HepG2 (cell line): ENCODE measurements around the gene NFATC4. TPM values are rescaled to one million over a fixed set of nuclear protein-coding genes. Genes with fewer than 3 reads are reported as not detected.

Experiments
- ATAC-seq: fragments of 200-7000 bp; cut with Tn5 transposase; 3 replicates; pipeline ENCODE4 v1.9.1; 2020; ENCODE audit warnings: mild to moderate bottlenecking, moderate library complexity
- BruUV-seq: library from RNA; stranded (reverse); fragments of 400-500 nt; replicated peaks from 2 replicates; lab custom pipeline; 2021; lab: Mats Ljungman, UMichigan
- CTCF ChIA-PET: fragments of 300-600 bp; formaldehyde crosslinking; extraction: SDS; loops from one replicate; lab custom pipeline; 2021; ENCODE audit warnings: low total read pairs, inconsistent platforms, low intra/inter-chr PET ratio; lab: Yijun Ruan, JAX
- POLR2A ChIA-PET: fragments of 350-600 bp; sonication (Branson Sonifier 250); formaldehyde crosslinking; loops from one replicate; lab custom pipeline; 2020; ENCODE audit warnings: antibody characterized with exemption, inconsistent platforms; lab: Yijun Ruan, JAX
- DNase-seq: peaks from one replicate; pipeline ENCODE4 v3.0.0-alpha.2; 2015; ENCODE audit warnings: low spot score
- FAIRE-seq: peaks from 3 replicates; lab custom pipeline; 2011; peaks lifted over from hg19 to GRCh38; lab: Jason Lieb, UNC
- H2AFZ ChIP-seq: one replicate; pipeline ENCODE4 v1.6.1; 2011; ENCODE audit warnings: low read length, inconsistent platforms
- H3K27ac ChIP-seq: fragments of 300-600 bp; 3 replicates; pipeline ENCODE4 v1.8.0; 2011; ENCODE audit warnings: mixed run types, mild to moderate bottlenecking, mixed read lengths, low read length, inconsistent platforms; ENCODE audit not compliant: insufficient read depth; ENCODE audit errors: extremely low read length
- H3K27me3 ChIP-seq, 2 experiments: fragments of 200-600 bp in 1 of 2; 2 replicates in 1 of 2; 3 replicates in 1 of 2; pipeline versions ENCODE4 v1.6.0 to v1.8.0; 2011; ENCODE audit warnings: low read length in 2 of 2, mild to moderate bottlenecking in 2 of 2, moderate library complexity in 2 of 2, inconsistent platforms in 1 of 2; ENCODE audit not compliant: insufficient read depth in 2 of 2, control insufficient read depth in 1 of 2
- H3K36me3 ChIP-seq, 2 experiments: fragments of 200-600 bp in 1 of 2; replicated peaks in 1 of 2; 2 replicates in 1 of 2; 3 replicates in 1 of 2; pipeline versions ENCODE4 v1.5.1 to v1.8.0; 2011; ENCODE audit warnings: low read length in 2 of 2, inconsistent platforms in 1 of 2; ENCODE audit not compliant: insufficient read depth in 2 of 2, control insufficient read depth in 1 of 2
- H3K4me1 ChIP-seq: 2 replicates; pipeline ENCODE4 v1.5.1; 2012; ENCODE audit warnings: low read length, inconsistent platforms; ENCODE audit not compliant: insufficient read depth
- H3K4me2 ChIP-seq: 2 replicates; pipeline ENCODE4 v1.6.0; 2011; ENCODE audit warnings: low read depth, low read length, inconsistent platforms
- H3K4me3 ChIP-seq, 3 experiments: fragments of 200-600 bp in 1 of 3; sonication (generic), shearing (Covaris generic) in 1 of 3; replicated peaks in 1 of 3; 2 replicates each; pipeline ENCODE4 v1.5.1; 2011 to 2016; ENCODE audit warnings: low read length in 3 of 3, inconsistent platforms in 2 of 3, low read depth in 2 of 3, mild to moderate bottlenecking in 2 of 3, control low read depth in 1 of 3, mixed read lengths in 1 of 3; ENCODE audit not compliant: insufficient read depth in 1 of 3
- H3K79me2 ChIP-seq: one replicate; pipeline ENCODE4 v1.6.1; 2011; ENCODE audit warnings: low read length, inconsistent platforms; ENCODE audit not compliant: insufficient read depth
- H3K9ac ChIP-seq: 2 replicates; pipeline ENCODE4 v1.6.0; 2011; ENCODE audit warnings: mild to moderate bottlenecking, low read depth, low read length, inconsistent platforms; ENCODE audit not compliant: insufficient read depth
- H3K9me3 ChIP-seq: 2 replicates; pipeline ENCODE4 v1.5.1; 2012; ENCODE audit warnings: mild to moderate bottlenecking, low read length
- H4K20me1 ChIP-seq: 2 replicates; pipeline ENCODE4 v1.6.0; 2011; ENCODE audit warnings: inconsistent platforms, mild to moderate bottlenecking, low read length, moderate library complexity; ENCODE audit not compliant: insufficient read depth
- CCAR2 ChIP-seq: fragments of 200-400 bp; formaldehyde crosslinking; optimal IDR thresholded peaks from 2 replicates; pipeline ENCODE3; 2018; ENCODE audit warnings: low read depth, mild to moderate bottlenecking, low read length, moderate library complexity
- MED8 ChIP-seq: sonication (generic); formaldehyde crosslinking; IDR thresholded peaks from 2 replicates; pipeline ENCODE4 v1.8.1; 2023; ENCODE audit warnings: mild to moderate bottlenecking, missing genetic modification reagents; ENCODE audit not compliant: insufficient replicate concordance
- POLR2AphosphoS2 ChIP-seq: IDR thresholded peaks from 2 replicates; pipeline ENCODE4 v1.6.1; 2011; ENCODE audit warnings: low read depth, low read length, improper control_type of control experiment
- RORA ChIP-seq: sonication (generic); formaldehyde crosslinking; IDR thresholded peaks from 2 replicates; pipeline ENCODE4 v1.5.0; 2020; ENCODE audit warnings: mild to moderate bottlenecking, missing genetic modification reagents, moderate library complexity
- TMF1 ChIP-seq: sonication (generic); formaldehyde crosslinking; IDR thresholded peaks from 2 replicates; pipeline ENCODE4 v1.8.1; 2022; ENCODE audit warnings: low read depth, missing genetic modification reagents
- TOE1 ChIP-seq: sonication (generic); formaldehyde crosslinking; IDR thresholded peaks from 2 replicates; pipeline ENCODE4 v1.4.0; 2020; ENCODE audit warnings: mild to moderate bottlenecking, missing genetic modification reagents
- ZEB1 ChIP-seq: IDR thresholded peaks from 2 replicates; pipeline ENCODE4 v1.6.1; 2012; ENCODE audit warnings: mild to moderate bottlenecking, low read depth, inconsistent platforms; ENCODE audit not compliant: insufficient replicate concordance
- ZNF124 ChIP-seq: sonication (generic); formaldehyde crosslinking; IDR thresholded peaks from 2 replicates; pipeline ENCODE4 v1.4.0; 2020; ENCODE audit warnings: missing genetic modification reagents
- ZNF605 ChIP-seq: sonication (generic); formaldehyde crosslinking; IDR thresholded peaks from 2 replicates; pipeline ENCODE4 v1.8.0; 2022; ENCODE audit warnings: mild to moderate bottlenecking, missing genetic modification reagents
- WGBS: methylation state at CpG from one replicate; pipeline ENCODE4 v1.1.6; 2017; ENCODE audit warnings: low lambda C conversion rate; 5-methylcytosine and 5-hydroxymethylcytosine counted together
- in situ Hi-C: cut with HindIII; loops from 2 replicates; pipeline ENCODE4 v1.10.0; 2017; ENCODE audit warnings: low pct_unique_long_range_greater_than_20kb; ENCODE audit not compliant: extremely low pct_ligation_motif_present
- intact Hi-C: fragments of 100-400 bp; cut with micrococcal nuclease; formaldehyde crosslinking; loops from one replicate; pipeline ENCODE4 v1.10.0; 2022; ENCODE audit not compliant: unreplicated experiment
- polyA plus RNA-seq, 8 experiments: library from polyadenylated mRNA; depleted of rRNA in 3 of 8; stranded (reverse) in 7 of 8; unstranded in 1 of 8; fragments of >200 nt; fragmentation: Illumina TruSeq in 4 of 8; extraction: Trizol in 4 of 8; gene quantifications; 2 replicates each; pipeline versions ENCODE4 v1.2.1 to v1.2.3, GENCODE V29; 2011 to 2016; ENCODE audit warnings: low read depth in 4 of 8, missing spikeins in 1 of 8, mixed read lengths in 1 of 8; ENCODE audit not compliant: insufficient read depth in 1 of 8
- total RNA-seq, 5 experiments: library from RNA; depleted of rRNA; stranded (reverse); fragments of >200 nt; fragmentation: Illumina TruSeq; extraction: Trizol; gene quantifications; 2 replicates each; pipeline ENCODE4 v1.2.3, GENCODE V29; 2016; ENCODE audit warnings: low read depth in 1 of 5

NFATC4 gene
- total and polyA plus RNA-seq, 2 of the 13 experiments (the other 11 are each of a cell fraction or from before 2014, with no cell fraction given): 0.04 to 0.15 TPM

DNA sequence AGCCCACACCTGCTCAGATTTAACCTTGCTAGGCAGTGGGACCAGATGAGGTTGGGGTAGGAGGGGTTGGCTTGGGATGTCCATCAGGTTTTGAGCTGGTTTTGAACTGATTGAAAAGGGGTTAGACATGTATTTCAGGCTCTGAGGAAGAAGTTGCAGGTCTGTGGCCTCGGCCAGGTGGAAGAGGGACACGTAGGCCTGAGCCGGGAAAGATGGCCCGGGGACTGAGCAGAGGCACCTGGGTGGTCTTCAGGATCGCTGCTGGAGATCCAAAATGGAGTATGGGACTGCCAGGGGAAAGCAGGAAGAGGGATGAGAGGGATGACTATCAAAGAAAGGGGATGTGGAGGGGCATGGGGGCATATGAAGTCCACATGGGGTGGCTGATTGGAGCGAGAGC is 38.4 kb downstream of the NFATC4 start:
- TF ChIP-seq TOE1 (CRISPR knock-in tag): no peak
- no peak for TF ChIP-seq TMF1
- TF ChIP-seq CCAR2: no peak
- no peak for TF ChIP-seq ZNF124 (CRISPR knock-in tag)
- TF ChIP-seq MED8 (CRISPR knock-in tag): no peak
- 0 out of 2 replicates have a peak, but pooled peaks have one; percentile 7 for TF ChIP-seq ZNF605
- no peak for TF ChIP-seq RORA (CRISPR knock-in tag)
- TF ChIP-seq POLR2AphosphoS2: no peak
- no peak for TF ChIP-seq ZEB1
- Histone ChIP-seq H3K36me3 (no peaks in the 10 kb centered on the region), H3K27ac (no peak overlapping the region), H4K20me1 (no peaks in the 10 kb centered on the region), H3K4me3 (no peak overlapping the region), H2AFZ (no peak overlapping the region), H3K4me1 (peaks cover 16% of the 10 kb centered on the region), H3K79me2 (no peaks in the 10 kb centered on the region), H3K27me3 (peaks cover 4% of the 10 kb centered on the region in 2 experiments; a peak in 3 of 5 replicates), H3K9me3 (no peaks in the 10 kb centered on the region), H3K9ac (no peak overlapping the region), H3K4me2 (no peak overlapping the region)
- ChIA-PET POLR2A (interaction anchor here (1.1 to 2.1 kb wide), 2 partner anchors 22 to 24 kb away, joined by 3 to 8 read pairs; partner anchors contain the start of genes CBLN3 and KHNYN), CTCF (no interaction called here)
- FAIRE-seq (no peak), DNase-seq (no peak), ATAC-seq (no peak)
- 69% methylated on average over 6 of the region's 6 CpGs for WGBS
- no TSS peak for BruUV-seq
- in situ Hi-C loops (no loop called here), intact Hi-C loops (loop anchor here (2.0 kb wide), 1 partner anchor 36 kb away; no protein-coding TSS in a partner anchor)
